Measurements from ENCODE around the gene ATP4A. TPM values are rescaled to one million over a fixed set of nuclear protein-coding genes. Genes with fewer than 3 reads are reported as not detected.

The ATP4A gene
- total RNA-seq, 1 donor from 2014 or later, result not detected

GRCh38 chr19:35502751-35503150, 60.7 kb downstream of the ATP4A start:
- Histone ChIP-seq H3K27ac (no peak overlapping the region), H3K27me3 (no peaks in the 10 kb centered on the region), H3K4me3 (no peak overlapping the region), H3K36me3 (no peaks in the 10 kb centered on the region), H3K4me1 (no peaks in the 10 kb centered on the region), H3K9me3 (no peaks in the 10 kb centered on the region)
- DNase-seq (no peak), ATAC-seq (no peak)
- intact Hi-C loops (cut with DNase I), result no loop called here
- TF ChIP-seq CTCF (IDR thresholded peaks at IDR 0.05), result no peak

GRCh38 chr19:35501684-35502083, 61.8 kb downstream of the ATP4A start:
- H3K4me3 ChIP-seq, result no peak overlapping the region
- no peak overlapping the region for H3K27ac ChIP-seq
- no peak for DNase-seq
- intact Hi-C loops (cut with DNase I), result no loop called here
- H3K9me3 ChIP-seq, result no peaks in the 10 kb centered on the region
- no peak for TF ChIP-seq CTCF (IDR thresholded peaks at IDR 0.05)
- no peaks in the 10 kb centered on the region for H3K36me3 ChIP-seq
- ATAC-seq, result no peak
- no peaks in the 10 kb centered on the region for H3K27me3 ChIP-seq
- H3K4me1 ChIP-seq, result no peaks in the 10 kb centered on the region

GRCh38 chr19:35500611-35501010, 62.8 kb downstream of the ATP4A start:
- intact Hi-C loops (cut with DNase I), result no loop called here
- H3K27me3 ChIP-seq, result no peaks in the 10 kb centered on the region
- TF ChIP-seq CTCF (IDR thresholded peaks at IDR 0.05), result no peak
- DNase-seq (no peak), ATAC-seq (no peak)
- H3K4me1 ChIP-seq, result no peaks in the 10 kb centered on the region
- H3K9me3 ChIP-seq, result no peaks in the 10 kb centered on the region
- no peak overlapping the region for H3K27ac ChIP-seq
- H3K36me3 ChIP-seq, result no peaks in the 10 kb centered on the region
- no peak overlapping the region for H3K4me3 ChIP-seq

Other genes with a start within 250 kb of the ATP4A start
- gene CD22, start 234.5 kb downstream of the ATP4A start, total RNA-seq, result 15.8 TPM
- gene FFAR1, start 215.8 kb downstream of the ATP4A start, total RNA-seq, result not detected
- not detected for gene FFAR3, start 205.2 kb downstream of the ATP4A start, total RNA-seq
- gene GPR42, start 192.6 kb downstream of the ATP4A start, total RNA-seq, result not detected
- 2.6 TPM for gene FFAR2, start 115.4 kb downstream of the ATP4A start, total RNA-seq
- gene KRTDAP, start 73.2 kb downstream of the ATP4A start, total RNA-seq, result not detected
- gene DMKN, start 50.0 kb downstream of the ATP4A start, total RNA-seq, result 79.8 TPM
- gene SBSN, start 35.3 kb downstream of the ATP4A start, total RNA-seq, result not detected
- gene GAPDHS, start 30.2 kb downstream of the ATP4A start, total RNA-seq, result not detected
- gene TMEM147, start 18.0 kb downstream of the ATP4A start, total RNA-seq, result 77.7 TPM
- gene PMIS2, start 22.5 kb upstream of the ATP4A start, total RNA-seq, result not detected
- 8.9 TPM for gene HAUS5, start 49.1 kb upstream of the ATP4A start, total RNA-seq
- 64.5 TPM for gene RBM42, start 65.4 kb upstream of the ATP4A start, total RNA-seq
- gene ETV2, start 78.1 kb upstream of the ATP4A start, total RNA-seq, result 0.72 TPM
- 226 TPM for gene COX6B1, start 84.7 kb upstream of the ATP4A start, total RNA-seq
- gene UPK1A, start 102.9 kb upstream of the ATP4A start, total RNA-seq, result not detected
- 0.23 TPM for gene ZBTB32, start 140.9 kb upstream of the ATP4A start, total RNA-seq
- gene KMT2B, start 154.3 kb upstream of the ATP4A start, total RNA-seq, result 36.6 TPM
- 16.9 TPM for gene IGFLR1, start 178.8 kb upstream of the ATP4A start, total RNA-seq
- gene U2AF1L4, start 181.8 kb upstream of the ATP4A start, total RNA-seq, result 26.3 TPM
- 51.0 TPM for gene PSENEN, start 182.0 kb upstream of the ATP4A start, total RNA-seq
- 11.3 TPM for gene LIN37, start 184.9 kb upstream of the ATP4A start, total RNA-seq
- gene HSPB6, start 193.4 kb upstream of the ATP4A start, total RNA-seq, result 41.3 TPM
- 18.2 TPM for gene PROSER3, start 194.5 kb upstream of the ATP4A start, total RNA-seq
- gene ARHGAP33, start 211.9 kb upstream of the ATP4A start, total RNA-seq, result 6.8 TPM
- not detected for gene PRODH2, start 249.2 kb upstream of the ATP4A start, total RNA-seq